GM18873 (cell line): ENCODE data around the gene RIC8A.

ENCODE experiments used
- ATAC-seq: cut with Tn5 transposase; IDR thresholded peaks from one replicate; pipeline ENCODE4 v1.9.1; 2021; ENCODE audit warnings: mild to moderate bottlenecking, moderate library complexity, moderate number of reproducible peaks; ENCODE audit not compliant: unreplicated experiment, low FRiP score

RIC8A gene

GRCh38 chr11:240315-240714, 32.8 kb downstream of the RIC8A start:
- no peak for ATAC-seq

- ATAC-seq: no peak
Measured at GRCh38 chr11:241634-242033, 34.1 kb downstream of the RIC8A start.

GRCh38 chr11:244376-244775, 36.9 kb downstream of the RIC8A start:
- no peak for ATAC-seq

- no peak for ATAC-seq
Measured at GRCh38 chr11:249062-249461, 41.6 kb downstream of the RIC8A start.

GRCh38 chr11:250274-250673, 42.8 kb downstream of the RIC8A start:
- no peak for ATAC-seq

GRCh38 chr11:250740-251299, 43.3 kb downstream of the RIC8A start:
- ATAC-seq: no peak

GRCh38 chr11:251550-251949, 44.0 kb downstream of the RIC8A start:
- ATAC-seq: no peak

- no peak for ATAC-seq
Measured at GRCh38 chr11:252666-253065, 45.2 kb downstream of the RIC8A start.

GRCh38 chr11:253160-253885, 45.8 kb downstream of the RIC8A start:
- no peak for ATAC-seq

- no peak for ATAC-seq
Measured at GRCh38 chr11:253886-254270, 46.4 kb downstream of the RIC8A start.

GRCh38 chr11:255176-255575, 47.7 kb downstream of the RIC8A start:
- no peak for ATAC-seq

- ATAC-seq: no peak
Measured at GRCh38 chr11:255816-256215, 48.3 kb downstream of the RIC8A start.

- ATAC-seq: no peak
Measured at GRCh38 chr11:256952-257737, 49.6 kb downstream of the RIC8A start.

GRCh38 chr11:257766-258493, 50.4 kb downstream of the RIC8A start:
- no peak for ATAC-seq

- ATAC-seq: no peak
Measured at GRCh38 chr11:259413-259812, 51.9 kb downstream of the RIC8A start.

GRCh38 chr11:261624-262023, 54.1 kb downstream of the RIC8A start:
- ATAC-seq: no peak
